CD4-positive, alpha-beta T cell treated with Interferon gamma for 1 hour (primary cell): ENCODE data around the gene CCL23.

ENCODE experiments used
- DNase-seq: peaks from one replicate; pipeline ENCODE4 v3.0.0-alpha.2; 2020

The CCL23 gene

DNA sequence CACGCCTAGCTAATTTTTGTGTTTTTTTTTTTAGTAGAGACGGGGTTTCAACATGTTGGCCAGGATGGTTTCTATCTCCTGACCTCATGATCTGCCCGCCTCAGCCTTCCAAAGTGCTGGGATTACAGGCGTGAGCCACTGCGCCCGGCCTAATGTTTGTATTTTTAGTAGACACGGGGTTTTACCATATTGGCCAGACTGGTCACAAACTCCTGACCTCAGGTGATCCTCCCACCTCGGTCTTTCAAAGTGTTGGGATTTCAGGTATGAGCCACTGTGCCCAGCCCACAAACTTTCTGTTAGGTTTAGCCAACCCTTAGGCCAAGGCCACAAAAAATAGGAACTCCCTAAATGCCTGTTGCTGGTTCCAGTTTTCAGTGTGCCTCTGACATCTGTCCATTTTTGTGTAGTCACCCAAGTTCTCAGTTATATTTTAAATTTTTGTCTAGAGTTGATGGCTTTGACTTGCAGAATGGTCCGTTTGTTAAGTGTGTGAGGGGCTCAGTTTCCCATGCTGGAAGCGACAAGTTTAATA, 49.2 kb downstream of the CCL23 start:
- no peak for DNase-seq

DNA sequence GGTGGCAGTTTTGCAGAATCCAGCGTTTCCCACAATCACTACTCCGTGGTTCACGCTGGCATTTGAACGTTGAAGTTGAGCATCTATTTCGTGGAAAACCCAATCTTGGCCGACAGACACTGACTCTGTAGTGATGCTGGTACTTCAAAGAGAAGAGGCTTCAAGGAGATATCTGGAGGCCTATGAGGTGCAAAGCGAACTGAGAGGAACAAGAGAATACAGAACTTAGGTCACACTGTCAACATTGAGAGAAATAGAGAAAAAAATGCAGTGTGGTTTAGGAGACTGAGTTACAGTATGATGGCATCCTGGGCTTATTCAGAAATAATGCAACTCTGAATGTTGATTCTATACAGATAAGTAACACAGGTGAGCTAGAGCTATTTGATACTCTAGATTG, 52.5 kb downstream of the CCL23 start:
- no peak for DNase-seq

DNA sequence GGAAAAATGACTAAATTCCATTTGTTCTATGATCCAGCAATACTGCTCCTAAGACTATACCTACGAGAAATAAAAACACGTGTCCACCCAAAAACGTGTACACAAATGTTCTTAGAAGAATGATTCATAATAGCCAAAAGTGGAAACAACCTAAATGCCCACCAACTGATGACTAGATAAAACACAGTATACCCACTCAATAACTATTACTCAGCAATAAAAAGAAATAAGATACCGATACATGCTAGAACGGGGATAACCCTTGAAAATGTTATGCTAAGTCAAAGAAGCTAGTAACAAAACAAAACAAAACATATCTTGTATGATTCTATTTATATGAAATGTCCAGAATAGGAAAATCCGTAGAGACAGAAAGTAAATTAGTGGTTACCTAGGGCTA, 54.1 kb downstream of the CCL23 start:
- DNase-seq, result no peak
